ENCODE measurements around the gene EXOC3L2. TPM values are rescaled to one million over a fixed set of nuclear protein-coding genes. Genes with fewer than 3 reads are reported as not detected.
"Not testable (repeated sequence)": the region's sequence is repeated elsewhere in the genome, so short reads cannot be mapped to it uniquely, and the experiment has no call there.

The EXOC3L2 gene
- total and polyA plus RNA-seq, 4 donors, result 0.19 to 2.9 (median 0.95) TPM

DNA sequence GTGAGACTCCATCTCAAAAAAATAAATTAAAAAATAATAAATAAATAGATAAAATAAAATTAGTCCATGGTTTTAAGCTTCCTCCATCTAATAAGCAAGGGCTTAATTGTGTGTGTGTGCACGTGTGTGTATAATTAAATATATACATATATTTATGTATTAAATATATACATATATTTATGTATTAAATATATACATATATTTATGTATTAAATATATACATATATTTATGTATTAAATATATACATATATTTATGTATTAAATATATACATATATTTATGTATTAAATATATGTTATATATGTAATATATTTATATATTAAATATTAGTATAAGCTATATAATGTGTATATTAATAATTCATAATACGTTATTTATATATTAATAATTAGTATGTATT, 16.2 kb downstream of the EXOC3L2 start:
- H3K4me3 ChIP-seq (ENCODE audit: low read depth, low read length); H3K27ac ChIP-seq (ENCODE audit: low read depth, low read length); H3K4me1 ChIP-seq (ENCODE audit: control insufficient read depth, insufficient read depth, low read length); H3K9me3 ChIP-seq (ENCODE audit: control insufficient read depth, insufficient read depth, low read length); H3K36me3 ChIP-seq (ENCODE audit: control insufficient read depth, insufficient read depth, low read length); DNase-seq (ENCODE audit: low read depth in 4 of 6, low spot score in 6 of 6): not testable (repeated sequence)
- no CpG with 5 or more reads among the region's 2 CpGs for WGBS (ENCODE audit: insufficient coverage)
- peaks cover 24% of the 10 kb centered on the region for H3K27me3 ChIP-seq (ENCODE audit: control insufficient read depth, insufficient read depth, low read length)

DNA sequence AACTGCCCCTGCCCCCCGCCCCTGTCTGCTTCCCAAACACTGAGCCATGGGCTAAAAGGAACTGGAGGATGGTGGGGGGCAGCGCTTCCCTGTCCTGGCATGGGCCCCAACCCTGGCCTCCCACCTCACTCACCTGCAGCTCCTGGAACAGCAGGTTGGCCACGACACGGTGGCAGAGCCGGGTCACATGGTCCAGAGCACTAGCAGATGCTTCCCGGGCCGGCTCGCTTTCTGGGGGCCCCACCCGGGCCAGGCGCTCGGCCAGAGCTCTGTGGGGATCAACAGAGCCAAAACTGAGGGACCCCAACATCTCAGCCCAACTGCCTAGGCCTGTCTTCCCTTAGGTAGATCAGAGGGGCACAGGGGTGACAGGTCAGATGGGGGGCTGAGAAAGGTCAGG, 20.6 kb downstream of the EXOC3L2 start:
- no peak overlapping the region for H3K27ac ChIP-seq (ENCODE audit: low read depth, low read length)
- WGBS (ENCODE audit: insufficient coverage), result 67% methylated on average over 11 of the region's 11 CpGs
- H3K9me3 ChIP-seq (ENCODE audit: control insufficient read depth, insufficient read depth, low read length), result no peaks in the 10 kb centered on the region
- no peak overlapping the region for H3K4me3 ChIP-seq (ENCODE audit: low read depth, low read length)
- H3K36me3 ChIP-seq (ENCODE audit: control insufficient read depth, insufficient read depth, low read length), result no peaks in the 10 kb centered on the region
- DNase-seq (ENCODE audit: low read depth in 4 of 6, low spot score in 6 of 6), result no peak
- H3K27me3 ChIP-seq (ENCODE audit: control insufficient read depth, insufficient read depth, low read length), result peaks cover 9% of the 10 kb centered on the region
- no peaks in the 10 kb centered on the region for H3K4me1 ChIP-seq (ENCODE audit: control insufficient read depth, insufficient read depth, low read length)

DNA sequence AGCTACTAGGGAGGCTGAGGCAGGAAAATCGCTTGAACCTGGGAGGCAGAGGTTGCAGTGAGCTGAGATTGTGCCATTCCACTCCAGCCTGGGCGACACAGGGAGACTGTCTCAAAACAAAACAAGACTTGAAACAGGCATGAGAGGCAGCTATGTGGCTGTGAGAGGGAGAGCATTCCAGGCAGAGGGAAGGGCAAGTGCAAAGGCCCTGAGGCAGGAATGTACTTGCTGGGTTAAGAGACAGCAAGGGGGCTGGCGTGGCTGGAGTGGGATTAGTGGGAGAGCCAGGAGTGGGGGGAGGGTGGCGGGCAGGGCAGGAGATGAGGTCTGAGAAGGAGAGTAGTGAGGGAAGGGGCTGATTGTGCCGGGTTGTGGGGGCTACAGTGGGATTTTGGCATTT, 21.3 kb downstream of the EXOC3L2 start:
- H3K27ac ChIP-seq (ENCODE audit: low read depth, low read length), result no peak overlapping the region
- 86% methylated on average over 5 of the region's 5 CpGs for WGBS (ENCODE audit: insufficient coverage)
- no peak overlapping the region for H3K4me3 ChIP-seq (ENCODE audit: low read depth, low read length)
- H3K9me3 ChIP-seq (ENCODE audit: control insufficient read depth, insufficient read depth, low read length), result no peaks in the 10 kb centered on the region
- no peaks in the 10 kb centered on the region for H3K4me1 ChIP-seq (ENCODE audit: control insufficient read depth, insufficient read depth, low read length)
- H3K36me3 ChIP-seq (ENCODE audit: control insufficient read depth, insufficient read depth, low read length), result no peaks in the 10 kb centered on the region
- H3K27me3 ChIP-seq (ENCODE audit: control insufficient read depth, insufficient read depth, low read length), result peaks cover 9% of the 10 kb centered on the region
- no peak for DNase-seq (ENCODE audit: low read depth in 4 of 6, low spot score in 6 of 6)

DNA sequence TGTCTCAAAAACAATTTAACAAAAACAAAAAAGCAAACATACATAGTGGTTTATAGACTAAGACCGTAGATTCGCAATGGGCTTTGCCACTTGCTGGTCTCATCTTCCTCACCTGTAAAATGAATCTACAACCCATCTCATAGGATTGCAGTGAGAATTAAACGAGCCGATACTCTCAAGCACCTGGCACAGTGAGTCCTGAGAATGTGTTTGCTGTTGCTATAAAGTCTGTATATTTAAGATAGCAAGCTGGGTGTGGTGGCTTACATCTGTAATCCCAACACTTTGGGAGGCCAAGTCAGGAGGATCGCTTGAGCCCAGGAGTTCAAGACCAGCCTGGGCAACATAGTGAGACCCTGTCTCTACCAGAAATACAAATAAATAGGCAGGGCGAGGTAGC, 22.5 kb downstream of the EXOC3L2 start:
- WGBS (ENCODE audit: insufficient coverage), result 80% methylated on average over 1 of the region's 6 CpGs
- Histone ChIP-seq H3K9me3 (ENCODE audit: control insufficient read depth, insufficient read depth, low read length) (no peaks in the 10 kb centered on the region), H3K27me3 (ENCODE audit: control insufficient read depth, insufficient read depth, low read length) (peaks cover 17% of the 10 kb centered on the region), H3K27ac (ENCODE audit: low read depth, low read length) (no peak overlapping the region), H3K4me1 (ENCODE audit: control insufficient read depth, insufficient read depth, low read length) (peaks cover under 1% of the 10 kb centered on the region), H3K4me3 (ENCODE audit: low read depth, low read length) (no peak overlapping the region), H3K36me3 (ENCODE audit: control insufficient read depth, insufficient read depth, low read length) (no peaks in the 10 kb centered on the region)
- DNase-seq (ENCODE audit: low read depth in 4 of 6, low spot score in 6 of 6), result no peak

DNA sequence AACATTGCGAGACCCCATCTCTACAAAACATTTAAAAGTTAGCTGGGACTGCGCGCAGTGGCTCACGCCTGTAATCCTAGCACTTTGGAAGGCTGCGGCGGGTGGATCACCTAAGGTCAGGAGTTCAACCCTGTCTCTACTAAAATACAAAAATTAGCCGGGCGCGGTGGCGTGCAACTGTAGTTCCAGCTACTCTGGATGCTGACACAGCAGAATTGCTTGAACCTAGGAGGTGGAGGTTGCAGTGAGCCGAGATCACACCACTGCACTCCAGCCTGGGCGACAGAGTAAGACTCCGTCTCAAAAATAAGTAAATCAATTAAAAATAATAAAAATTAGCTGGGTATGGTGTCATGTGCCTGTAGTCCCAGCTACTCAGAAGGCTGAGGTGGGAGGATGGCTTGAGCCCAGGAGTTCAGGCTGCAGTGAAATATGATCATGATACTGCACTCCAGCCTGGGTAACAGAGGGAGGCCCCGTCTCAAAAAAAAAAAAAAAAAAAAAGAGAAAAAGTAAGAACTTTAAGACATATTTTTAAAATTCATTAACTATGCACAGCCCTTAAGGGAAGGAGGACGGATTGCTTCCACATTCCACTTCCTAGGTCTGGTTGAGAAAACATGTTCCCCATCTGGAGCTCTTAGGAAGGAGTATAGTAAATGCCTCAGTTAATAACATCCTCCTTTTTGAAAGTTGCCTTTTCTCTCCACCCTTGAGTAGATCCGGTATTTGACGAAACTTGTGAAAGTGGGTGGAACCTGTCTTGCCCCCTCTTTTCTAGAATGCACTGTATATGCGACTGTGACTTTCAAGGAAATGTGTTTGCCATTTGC, 26.1 kb downstream of the EXOC3L2 start:
- Histone ChIP-seq H3K36me3 (ENCODE audit: control insufficient read depth, insufficient read depth, low read length) (no peaks in the 10 kb centered on the region), H3K27me3 (ENCODE audit: control insufficient read depth, insufficient read depth, low read length) (peaks cover 44% of the 10 kb centered on the region), H3K27ac (ENCODE audit: low read depth, low read length) (no peak overlapping the region), H3K4me3 (ENCODE audit: low read depth, low read length) (no peak overlapping the region), H3K9me3 (ENCODE audit: control insufficient read depth, insufficient read depth, low read length) (no peaks in the 10 kb centered on the region), H3K4me1 (ENCODE audit: control insufficient read depth, insufficient read depth, low read length) (peaks cover 15% of the 10 kb centered on the region)
- WGBS (ENCODE audit: insufficient coverage), result 89% methylated on average over 6 of the region's 18 CpGs
- no peak for DNase-seq (ENCODE audit: low read depth in 4 of 6, low spot score in 6 of 6)

DNA sequence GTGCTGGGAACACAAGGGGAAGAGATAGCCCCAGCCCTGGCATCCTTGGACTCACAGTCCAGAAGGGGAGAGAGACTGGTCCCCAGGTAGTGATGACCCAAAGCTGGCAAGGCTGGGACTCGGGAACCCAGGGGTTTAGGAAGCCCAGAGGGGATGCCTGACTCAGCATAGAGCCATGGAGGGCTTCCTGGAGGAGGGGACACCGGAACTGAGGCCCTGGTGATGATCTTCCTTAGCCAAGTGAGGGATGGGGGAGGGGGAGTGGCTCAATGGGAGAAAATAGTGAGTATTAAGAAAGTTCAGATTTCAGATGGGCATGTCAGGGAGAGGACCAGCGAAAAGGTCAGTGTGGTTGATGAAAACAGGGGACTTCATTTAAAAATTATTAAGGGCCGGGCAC, 26.8 kb downstream of the EXOC3L2 start:
- peaks cover 15% of the 10 kb centered on the region for H3K4me1 ChIP-seq (ENCODE audit: control insufficient read depth, insufficient read depth, low read length)
- H3K4me3 ChIP-seq (ENCODE audit: low read depth, low read length), result no peak overlapping the region
- H3K27me3 ChIP-seq (ENCODE audit: control insufficient read depth, insufficient read depth, low read length), result peaks cover 44% of the 10 kb centered on the region
- no peak for DNase-seq (ENCODE audit: low read depth in 4 of 6, low spot score in 6 of 6)
- H3K9me3 ChIP-seq (ENCODE audit: control insufficient read depth, insufficient read depth, low read length), result no peaks in the 10 kb centered on the region
- WGBS (ENCODE audit: insufficient coverage), result 41% methylated on average over 4 of the region's 4 CpGs
- no peak overlapping the region for H3K27ac ChIP-seq (ENCODE audit: low read depth, low read length)
- no peaks in the 10 kb centered on the region for H3K36me3 ChIP-seq (ENCODE audit: control insufficient read depth, insufficient read depth, low read length)

DNA sequence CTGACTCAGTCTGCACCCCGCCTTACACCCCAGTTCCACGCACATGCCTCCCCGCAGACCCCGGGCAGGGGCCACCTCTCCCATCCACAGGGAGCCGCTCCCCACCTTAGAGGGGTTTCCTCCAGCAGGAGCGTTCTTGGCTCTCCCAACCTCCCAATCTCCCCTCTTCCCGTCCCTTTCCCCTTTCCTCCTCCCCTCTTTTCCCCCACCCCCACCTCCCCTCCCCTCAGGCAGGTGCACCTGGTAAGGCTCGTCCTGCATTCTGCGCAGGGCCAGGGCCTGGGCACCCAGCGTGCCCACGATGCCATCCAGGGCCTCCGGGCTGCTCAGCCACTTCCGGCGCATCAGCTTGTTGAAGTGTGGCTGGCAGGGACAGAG, 27.3 kb downstream of the EXOC3L2 start:
- Histone ChIP-seq H3K4me3 (ENCODE audit: low read depth, low read length) (no peak overlapping the region), H3K27ac (ENCODE audit: low read depth, low read length) (no peak overlapping the region), H3K36me3 (ENCODE audit: control insufficient read depth, insufficient read depth, low read length) (no peaks in the 10 kb centered on the region), H3K27me3 (ENCODE audit: control insufficient read depth, insufficient read depth, low read length) (peaks cover 46% of the 10 kb centered on the region), H3K9me3 (ENCODE audit: control insufficient read depth, insufficient read depth, low read length) (no peaks in the 10 kb centered on the region), H3K4me1 (ENCODE audit: control insufficient read depth, insufficient read depth, low read length) (peaks cover 15% of the 10 kb centered on the region)
- WGBS (ENCODE audit: insufficient coverage), result 18% methylated on average over 13 of the region's 14 CpGs
- DNase-seq (ENCODE audit: low read depth in 4 of 6, low spot score in 6 of 6), result no peak

DNA sequence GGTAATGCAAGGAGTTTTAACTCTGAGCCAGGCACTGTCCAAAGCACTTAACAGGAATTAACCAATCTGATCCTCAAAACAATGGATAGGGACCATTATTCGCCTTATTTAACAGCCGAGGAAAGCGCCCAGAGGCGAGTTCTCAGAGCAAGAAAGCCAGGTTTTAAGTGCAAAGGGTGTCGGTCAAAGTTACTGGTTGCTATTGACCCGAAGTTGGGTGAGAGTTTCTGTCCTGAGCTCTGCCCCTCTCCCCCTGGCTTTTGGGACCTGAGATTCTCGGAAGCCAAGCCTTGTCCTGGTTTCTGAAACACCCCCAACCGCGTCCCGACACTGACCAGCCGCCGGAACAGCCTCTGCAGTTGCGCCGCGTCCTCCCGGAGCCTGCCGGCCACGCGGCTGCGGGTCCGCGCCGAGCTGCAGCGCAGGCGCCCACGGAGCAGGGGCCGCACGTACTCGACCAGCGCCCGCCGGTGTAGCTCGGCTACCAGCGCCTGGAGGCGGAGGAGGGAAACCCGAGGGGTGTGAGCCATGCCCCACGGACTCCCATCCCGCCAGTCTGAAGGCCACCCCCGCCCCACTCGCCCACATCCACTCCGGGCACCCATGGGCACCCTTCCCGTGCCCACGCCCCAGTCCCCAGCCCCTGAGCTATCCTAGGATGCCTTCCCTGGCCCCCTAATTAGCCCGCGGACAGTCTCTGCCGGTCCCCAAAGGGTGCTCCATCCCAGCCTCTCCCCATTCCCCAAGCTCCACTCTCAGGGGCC, 27.8 kb downstream of the EXOC3L2 start:
- H3K4me1 ChIP-seq (ENCODE audit: control insufficient read depth, insufficient read depth, low read length), result peaks cover 15% of the 10 kb centered on the region
- no peak overlapping the region for H3K4me3 ChIP-seq (ENCODE audit: low read depth, low read length)
- no peak overlapping the region for H3K27ac ChIP-seq (ENCODE audit: low read depth, low read length)
- no peaks in the 10 kb centered on the region for H3K36me3 ChIP-seq (ENCODE audit: control insufficient read depth, insufficient read depth, low read length)
- peaks cover 48% of the 10 kb centered on the region for H3K27me3 ChIP-seq (ENCODE audit: control insufficient read depth, insufficient read depth, low read length)
- H3K9me3 ChIP-seq (ENCODE audit: control insufficient read depth, insufficient read depth, low read length), result no peaks in the 10 kb centered on the region
- DNase-seq (ENCODE audit: low read depth in 4 of 6, low spot score in 6 of 6), result peak in 2 of 6 donors; percentile 11
- 4% methylated on average over 45 of the region's 46 CpGs for WGBS (ENCODE audit: insufficient coverage)

DNA sequence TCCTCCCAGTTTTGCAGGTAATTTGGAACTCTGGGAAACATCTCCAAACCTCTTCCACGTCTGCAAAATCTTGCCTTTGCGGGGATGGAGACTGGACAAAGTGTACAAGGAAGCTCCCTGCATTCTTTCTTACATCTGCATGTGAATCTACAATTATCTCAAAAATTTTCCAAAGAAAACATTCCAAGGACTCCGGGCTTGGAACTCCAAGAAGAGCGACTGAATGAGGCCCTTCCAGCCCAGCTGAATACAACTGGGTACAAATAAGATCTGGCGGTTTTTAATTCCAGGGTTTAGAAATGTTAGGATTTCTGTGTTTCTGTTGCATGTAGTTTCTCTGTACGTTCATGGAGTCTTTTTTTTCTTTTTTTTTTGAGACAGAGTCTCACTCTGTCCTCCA, 28.5 kb downstream of the EXOC3L2 start:
- Histone ChIP-seq H3K4me1 (ENCODE audit: control insufficient read depth, insufficient read depth, low read length) (peaks cover 15% of the 10 kb centered on the region), H3K4me3 (ENCODE audit: low read depth, low read length) (no peak overlapping the region), H3K27ac (ENCODE audit: low read depth, low read length) (no peak overlapping the region), H3K27me3 (ENCODE audit: control insufficient read depth, insufficient read depth, low read length) (peaks cover 48% of the 10 kb centered on the region), H3K9me3 (ENCODE audit: control insufficient read depth, insufficient read depth, low read length) (no peaks in the 10 kb centered on the region), H3K36me3 (ENCODE audit: control insufficient read depth, insufficient read depth, low read length) (no peaks in the 10 kb centered on the region)
- WGBS (ENCODE audit: insufficient coverage), result 83% methylated on average over 2 of the region's 6 CpGs
- DNase-seq (ENCODE audit: low read depth in 4 of 6, low spot score in 6 of 6), result peak in 1 of 6 donors; percentile 11
